ENCODE measurements around the gene OR1F1. TPM values are rescaled to one million over a fixed set of nuclear protein-coding genes. Genes with fewer than 3 reads are reported as not detected.

Gene OR1F1
- total and polyA plus RNA-seq, 9 of the 15 experiments (the other 6 are each of a cell fraction or from before 2014, with no cell fraction given) = 0.15 to 0.61 (median 0.35) TPM; not detected in 3

DNA sequence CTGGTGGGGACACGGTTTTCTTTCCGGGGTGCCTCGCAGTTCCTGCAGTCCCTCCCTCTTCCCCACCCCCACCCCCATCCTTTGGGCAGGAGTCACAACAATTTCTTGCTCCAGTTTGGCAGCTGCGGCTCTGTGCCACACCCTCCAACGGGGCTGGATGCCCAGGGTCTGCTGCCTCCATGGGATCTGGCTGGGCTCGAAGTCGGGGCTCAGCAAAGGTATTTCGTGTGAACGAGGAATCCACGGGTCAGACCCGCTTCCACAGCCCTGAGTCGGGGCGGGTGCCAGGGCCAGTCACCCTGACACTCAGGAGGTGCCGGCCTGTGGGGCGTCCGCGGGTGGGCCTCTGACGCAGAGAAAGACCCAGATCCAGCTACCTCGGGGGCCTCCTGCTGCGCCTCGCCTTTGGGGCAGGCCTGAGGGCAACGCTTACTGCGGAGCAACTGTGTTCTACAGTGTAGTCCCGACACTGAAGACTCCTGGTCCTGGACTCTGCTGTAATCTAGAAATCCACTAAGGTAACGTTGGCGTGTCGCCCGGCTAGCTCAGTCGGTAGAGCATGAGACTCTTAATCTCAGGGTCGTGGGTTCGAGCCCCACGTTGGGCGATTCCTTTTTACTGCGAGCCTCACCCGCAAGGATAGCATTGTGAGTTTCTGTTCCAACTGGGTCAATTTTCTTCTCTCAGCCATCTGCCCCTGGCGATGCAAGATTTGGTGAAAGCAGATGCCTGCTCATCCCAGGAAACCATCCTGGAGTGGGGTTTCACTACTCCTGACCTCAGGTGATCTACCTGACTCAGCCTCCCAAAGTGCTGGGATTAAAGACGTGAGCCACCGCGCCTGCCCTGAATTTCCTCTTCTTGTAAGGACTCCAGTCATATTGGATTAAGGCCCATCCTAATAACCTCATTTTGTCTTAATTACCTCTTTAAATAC lies 12.6 kb upstream of the OR1F1 start (continued):
- TF ChIP-seq, protein P1, sequence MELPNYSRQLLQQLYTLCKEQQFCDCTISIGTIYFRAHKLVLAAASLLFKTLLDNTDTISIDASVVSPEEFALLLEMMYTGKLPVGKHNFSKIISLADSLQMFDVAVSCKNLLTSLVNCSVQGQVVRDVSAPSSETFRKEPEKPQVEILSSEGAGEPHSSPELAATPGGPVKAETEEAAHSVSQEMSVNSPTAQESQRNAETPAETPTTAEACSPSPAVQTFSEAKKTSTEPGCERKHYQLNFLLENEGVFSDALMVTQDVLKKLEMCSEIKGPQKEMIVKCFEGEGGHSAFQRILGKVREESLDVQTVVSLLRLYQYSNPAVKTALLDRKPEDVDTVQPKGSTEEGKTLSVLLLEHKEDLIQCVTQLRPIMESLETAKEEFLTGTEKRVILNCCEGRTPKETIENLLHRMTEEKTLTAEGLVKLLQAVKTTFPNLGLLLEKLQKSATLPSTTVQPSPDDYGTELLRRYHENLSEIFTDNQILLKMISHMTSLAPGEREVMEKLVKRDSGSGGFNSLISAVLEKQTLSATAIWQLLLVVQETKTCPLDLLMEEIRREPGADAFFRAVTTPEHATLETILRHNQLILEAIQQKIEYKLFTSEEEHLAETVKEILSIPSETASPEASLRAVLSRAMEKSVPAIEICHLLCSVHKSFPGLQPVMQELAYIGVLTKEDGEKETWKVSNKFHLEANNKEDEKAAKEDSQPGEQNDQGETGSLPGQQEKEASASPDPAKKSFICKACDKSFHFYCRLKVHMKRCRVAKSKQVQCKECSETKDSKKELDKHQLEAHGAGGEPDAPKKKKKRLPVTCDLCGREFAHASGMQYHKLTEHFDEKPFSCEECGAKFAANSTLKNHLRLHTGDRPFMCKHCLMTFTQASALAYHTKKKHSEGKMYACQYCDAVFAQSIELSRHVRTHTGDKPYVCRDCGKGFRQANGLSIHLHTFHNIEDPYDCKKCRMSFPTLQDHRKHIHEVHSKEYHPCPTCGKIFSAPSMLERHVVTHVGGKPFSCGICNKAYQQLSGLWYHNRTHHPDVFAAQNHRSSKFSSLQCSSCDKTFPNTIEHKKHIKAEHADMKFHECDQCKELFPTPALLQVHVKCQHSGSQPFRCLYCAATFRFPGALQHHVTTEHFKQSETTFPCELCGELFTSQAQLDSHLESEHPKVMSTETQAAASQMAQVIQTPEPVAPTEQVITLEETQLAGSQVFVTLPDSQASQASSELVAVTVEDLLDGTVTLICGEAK (IDR thresholded peaks at IDR 0.05) = peak; percentile 77
- TF ChIP-seq, protein P1 (CRISPR knock-in tag; IDR thresholded peaks at IDR 0.05) = no peak
- TF ChIP-seq CBX3 (IDR thresholded peaks at IDR 0.05; ENCODE audit: borderline replicate concordance in 1 of 2, low read length in 2 of 2) (peak in 1 of 2 experiments; percentile 77; a peak in 1 of 3 replicates), POLR2H (tag; IDR thresholded peaks at IDR 0.05; ENCODE audit: low read depth) (peak; percentile 98), EWSR1 (IDR thresholded peaks at IDR 0.05; ENCODE audit: borderline replicate concordance, low read depth, partially characterized antibody) (no peak), FOXM1 (IDR thresholded peaks at IDR 0.05; ENCODE audit: low read depth) (no peak), FOXM1 (CRISPR knock-in tag; IDR thresholded peaks at IDR 0.05; ENCODE audit: low read depth) (no peak), ZNF316 (IDR thresholded peaks at IDR 0.05) (0 out of 2 replicates have a peak, but pooled peaks have one; percentile 3), FIP1L1 (IDR thresholded peaks at IDR 0.05; ENCODE audit: low read depth, low read length, poor library complexity, severe bottlenecking) (peak; percentile 0), CREM (IDR thresholded peaks at IDR 0.05; ENCODE audit: low read depth) (peak; percentile 75), CC2D1A (IDR thresholded peaks at IDR 0.05) (no peak), ZNF76 (CRISPR knock-in tag; IDR thresholded peaks at IDR 0.05; ENCODE audit: borderline replicate concordance) (no peak), NFIC (IDR thresholded peaks at IDR 0.05) (peak; percentile 88), NCOR1 (IDR thresholded peaks at IDR 0.05) (0 out of 2 replicates have a peak, but pooled peaks have one; percentile 4), MYC (IDR thresholded peaks at IDR 0.05; ENCODE audit: low read depth, low read length) (peak; percentile 55), MYC (CRISPR knock-in tag; IDR thresholded peaks at IDR 0.05; ENCODE audit: borderline replicate concordance, low read depth) (no peak), PTRF (tag; IDR thresholded peaks at IDR 0.05) (no peak), POLR3G (IDR thresholded peaks at IDR 0.05; ENCODE audit: extremely low read depth, insufficient read length, insufficient replicate concordance) (peak; percentile 26), JUN (IDR thresholded peaks at IDR 0.05; ENCODE audit: borderline replicate concordance, low read depth, low read length) (no peak), JUN (CRISPR knock-in tag; IDR thresholded peaks at IDR 0.05; ENCODE audit: borderline replicate concordance) (no peak)
